Body of pancreas (tissue), 4 donors: ENCODE data around the gene SUPT3H. TPM values are rescaled to one million over a fixed set of nuclear protein-coding genes. Genes with fewer than 3 reads are reported as not detected.

ENCODE experiments used
- ATAC-seq: fragments of 150-250 bp; one replicate; pipeline ENCODE4 v1.9.1; 2016
- DNase-seq, 4 donors: peaks; one replicate each; pipeline ENCODE4 v3.0.0-alpha.2; 2019
- H3K27ac ChIP-seq, 4 donors: fragments of 200-600 bp; sonication (generic); 1 replicate in 3 of 4; 2 replicates in 1 of 4; pipeline versions ENCODE4 v1.5.1 to v1.6.1; 2016 to 2019; ENCODE audit warnings: mild to moderate bottlenecking in 1 of 4, mixed read lengths in 1 of 4, moderate library complexity in 1 of 4
- H3K27me3 ChIP-seq, 2 donors: fragments of 200-600 bp; sonication (generic); one replicate each; pipeline ENCODE4 v1.6.0; 2016; ENCODE audit warnings: mild to moderate bottlenecking in 1 of 2
- H3K36me3 ChIP-seq, 2 donors: fragments of 200-600 bp; sonication (generic); replicated peaks in 1 of 2; 2 replicates each; pipeline ENCODE4 v1.5.1; 2016; ENCODE audit warnings: low read depth in 2 of 2; ENCODE audit not compliant: insufficient read depth in 1 of 2
- H3K4me1 ChIP-seq: fragments of 200-600 bp; sonication (generic); one replicate; pipeline ENCODE4 v1.6.0; 2016
- H3K4me3 ChIP-seq, 2 donors: fragments of 200-600 bp; sonication (generic); 1 replicate in 1 of 2; 2 replicates in 1 of 2; pipeline ENCODE4 v1.5.1; 2016 to 2019
- H3K9me3 ChIP-seq, 3 donors: fragments of 200-600 bp; sonication (generic); 1 replicate in 2 of 3; 2 replicates in 1 of 3; pipeline ENCODE4 v1.5.1; 2016
- POLR2A ChIP-seq, 3 donors: fragments of 450-650 bp; IDR thresholded peaks; one replicate each; pipeline ENCODE4 v1.6.1; 2016; ENCODE audit warnings: antibody characterized with exemption in 3 of 3, mild to moderate bottlenecking in 2 of 3
- WGBS, 2 donors: methylation state at CpG; one replicate each; pipeline ENCODE4 v1.1.5; 2017; 5-methylcytosine and 5-hydroxymethylcytosine counted together
- intact Hi-C: fragments of 100-400 bp; cut with DNase I; formaldehyde crosslinking; loops from one replicate; pipeline ENCODE4 v1.15.1; 2023
- total RNA-seq, 2 donors: library from RNA; depleted of rRNA; stranded (reverse); fragments of >200 nt; gene quantifications; one replicate each; pipeline ENCODE4 v1.1.0, GENCODE V29; 2016
- TF ChIP-seq, protein P1 (sequence below), 7 experiments: fragments of 450-650 bp in 4 of 7; fragments of 200-600 bp in 3 of 7; sonication (generic) in 3 of 7; IDR thresholded peaks; one replicate each; pipeline ENCODE4 v1.5.1; 2016 to 2019; ENCODE audit warnings: antibody characterized with exemption in 7 of 7

The SUPT3H gene
- total RNA-seq, 2 donors from 2014 or later = 4.9 to 6.7 TPM

DNA sequence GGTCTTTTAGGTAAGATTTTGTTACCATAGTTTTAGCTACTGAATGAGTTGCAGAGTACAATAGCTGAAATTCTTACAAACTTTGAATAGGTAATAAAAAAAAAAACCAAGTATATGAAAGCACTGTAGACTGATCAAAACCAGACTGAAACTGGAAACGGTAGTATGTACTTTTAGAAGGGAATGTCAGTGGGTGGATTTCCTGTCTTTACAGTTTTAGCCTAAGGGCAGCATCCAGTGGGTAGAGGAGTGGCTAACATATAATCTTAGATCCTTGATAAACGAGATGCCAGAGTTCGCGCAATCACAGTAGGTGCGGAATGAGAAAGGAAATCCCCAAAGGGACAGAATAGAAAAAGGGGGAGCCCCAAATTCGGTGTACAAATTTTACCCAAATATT lies 435.5 kb downstream of the SUPT3H start:
- Histone ChIP-seq H3K27me3 (no peaks in the 10 kb centered on the region), H3K4me1 (no peaks in the 10 kb centered on the region), H3K36me3 (no peaks in the 10 kb centered on the region), H3K27ac (no peak overlapping the region), H3K9me3 (no peaks in the 10 kb centered on the region), H3K4me3 (no peak overlapping the region)
- DNase-seq = no peak
- intact Hi-C loops = no loop called here
- no peak for ATAC-seq
- 80 to 83% methylated on average over 6 of the region's 6 CpGs for WGBS, 2 donors
- TF ChIP-seq POLR2A (IDR thresholded peaks at IDR 0.05) = no peak
- TF ChIP-seq, protein P1, sequence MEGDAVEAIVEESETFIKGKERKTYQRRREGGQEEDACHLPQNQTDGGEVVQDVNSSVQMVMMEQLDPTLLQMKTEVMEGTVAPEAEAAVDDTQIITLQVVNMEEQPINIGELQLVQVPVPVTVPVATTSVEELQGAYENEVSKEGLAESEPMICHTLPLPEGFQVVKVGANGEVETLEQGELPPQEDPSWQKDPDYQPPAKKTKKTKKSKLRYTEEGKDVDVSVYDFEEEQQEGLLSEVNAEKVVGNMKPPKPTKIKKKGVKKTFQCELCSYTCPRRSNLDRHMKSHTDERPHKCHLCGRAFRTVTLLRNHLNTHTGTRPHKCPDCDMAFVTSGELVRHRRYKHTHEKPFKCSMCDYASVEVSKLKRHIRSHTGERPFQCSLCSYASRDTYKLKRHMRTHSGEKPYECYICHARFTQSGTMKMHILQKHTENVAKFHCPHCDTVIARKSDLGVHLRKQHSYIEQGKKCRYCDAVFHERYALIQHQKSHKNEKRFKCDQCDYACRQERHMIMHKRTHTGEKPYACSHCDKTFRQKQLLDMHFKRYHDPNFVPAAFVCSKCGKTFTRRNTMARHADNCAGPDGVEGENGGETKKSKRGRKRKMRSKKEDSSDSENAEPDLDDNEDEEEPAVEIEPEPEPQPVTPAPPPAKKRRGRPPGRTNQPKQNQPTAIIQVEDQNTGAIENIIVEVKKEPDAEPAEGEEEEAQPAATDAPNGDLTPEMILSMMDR (IDR thresholded peaks at IDR 0.05) = no peak

DNA sequence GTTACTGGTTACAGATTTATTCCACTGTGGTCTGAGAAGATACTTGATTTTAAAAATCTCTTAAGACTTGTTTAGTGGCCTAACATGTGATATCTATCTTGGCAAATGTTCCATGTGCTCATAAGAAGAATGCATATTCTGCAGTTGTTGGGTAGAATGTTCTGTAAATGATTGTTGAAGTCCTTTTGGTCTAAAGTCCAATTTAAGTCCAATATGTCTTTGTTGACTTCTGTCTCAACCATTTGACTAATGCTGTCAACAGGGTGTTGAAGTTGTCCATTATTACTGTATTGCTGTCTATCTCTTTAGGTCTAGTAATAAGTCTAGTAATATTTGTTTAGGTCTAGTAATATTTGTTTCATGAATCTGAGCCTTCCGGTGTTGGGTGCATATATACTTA lies 437.4 kb downstream of the SUPT3H start:
- ATAC-seq = no peak

DNA sequence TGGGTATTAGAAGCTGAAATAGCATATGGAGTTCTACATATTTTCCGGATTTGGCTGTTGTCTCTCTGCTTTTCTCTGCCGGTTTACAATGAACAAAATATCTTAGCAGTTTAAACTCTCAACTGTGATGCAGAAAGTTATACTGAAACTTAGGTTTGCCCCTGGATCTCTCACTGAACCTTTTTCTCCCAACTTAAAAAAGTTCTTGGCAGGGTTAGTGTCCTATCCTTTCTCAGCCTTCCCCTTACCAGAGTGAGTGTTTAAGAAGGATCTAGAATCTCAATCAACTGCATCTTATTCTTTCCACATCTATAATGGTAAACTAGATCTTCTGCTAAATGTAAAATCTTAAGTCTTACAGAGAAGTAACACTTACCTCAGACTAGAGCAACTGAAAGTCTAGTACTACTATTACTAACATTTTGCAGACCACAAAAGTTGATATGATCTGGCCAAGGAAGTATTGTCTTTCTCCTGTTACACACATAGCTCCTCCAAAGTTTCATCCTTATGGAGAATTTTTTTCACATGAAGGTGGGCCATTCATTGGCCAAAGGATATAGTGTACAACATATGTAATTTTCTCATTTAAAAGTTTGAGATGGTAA lies 441.9 kb downstream of the SUPT3H start:
- ATAC-seq (no peak), DNase-seq (no peak)
- 81 to 86% methylated on average over 2 of the region's 2 CpGs for WGBS, 2 donors
- no peaks in the 10 kb centered on the region for H3K4me1 ChIP-seq
- TF ChIP-seq POLR2A (IDR thresholded peaks at IDR 0.05) = no peak
- TF ChIP-seq, protein P1 (IDR thresholded peaks at IDR 0.05) = no peak
- H3K4me3 ChIP-seq = no peak overlapping the region
- H3K27ac ChIP-seq = no peak overlapping the region
- intact Hi-C loops = no loop called here
- no peaks in the 10 kb centered on the region for H3K9me3 ChIP-seq
- H3K36me3 ChIP-seq = no peaks in the 10 kb centered on the region
- H3K27me3 ChIP-seq = no peaks in the 10 kb centered on the region

More for the DNA sequence above, 437.4 kb downstream of the SUPT3H start:
- no peaks in the 10 kb centered on the region for H3K36me3 ChIP-seq
- H3K9me3 ChIP-seq = no peaks in the 10 kb centered on the region
- no peaks in the 10 kb centered on the region for H3K4me1 ChIP-seq
- intact Hi-C loops = no loop called here
- DNase-seq = no peak
- no peak overlapping the region for H3K27ac ChIP-seq
- H3K27me3 ChIP-seq = no peaks in the 10 kb centered on the region
- H3K4me3 ChIP-seq = no peak overlapping the region
- TF ChIP-seq, protein P1 (IDR thresholded peaks at IDR 0.05) = no peak
- no peak for TF ChIP-seq POLR2A (IDR thresholded peaks at IDR 0.05)
- 38 to 95% methylated on average over 1 of the region's 1 CpG for WGBS, 2 donors

DNA sequence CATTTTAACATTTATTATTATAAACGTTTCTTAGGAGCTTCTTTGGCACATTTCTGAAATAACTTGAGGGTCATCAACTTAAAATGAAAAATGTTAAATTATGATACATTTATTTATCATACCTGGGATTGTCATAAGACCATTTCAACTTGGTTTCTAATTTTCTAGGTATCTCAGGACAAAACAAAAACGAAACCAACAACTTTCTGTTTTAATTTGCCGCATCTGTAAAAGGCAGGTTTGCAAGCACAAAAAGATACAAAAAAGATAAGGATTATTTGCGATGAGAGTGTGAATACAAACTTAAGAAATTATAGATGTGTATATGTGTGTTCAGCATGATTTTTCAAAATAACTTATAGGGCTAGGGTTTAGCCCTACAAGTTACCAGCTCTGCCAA lies 444.6 kb downstream of the SUPT3H start:
- DNase-seq = no peak
- Histone ChIP-seq H3K27me3 (no peaks in the 10 kb centered on the region), H3K9me3 (no peaks in the 10 kb centered on the region), H3K36me3 (no peaks in the 10 kb centered on the region), H3K27ac (no peak overlapping the region), H3K4me1 (no peaks in the 10 kb centered on the region), H3K4me3 (no peak overlapping the region)
- WGBS, 2 donors = 64 to 65% methylated on average over 4 of the region's 4 CpGs
- intact Hi-C loops = no loop called here
- TF ChIP-seq, protein P1 (IDR thresholded peaks at IDR 0.05) = no peak
- no peak for TF ChIP-seq POLR2A (IDR thresholded peaks at IDR 0.05)
- no peak for ATAC-seq

DNA sequence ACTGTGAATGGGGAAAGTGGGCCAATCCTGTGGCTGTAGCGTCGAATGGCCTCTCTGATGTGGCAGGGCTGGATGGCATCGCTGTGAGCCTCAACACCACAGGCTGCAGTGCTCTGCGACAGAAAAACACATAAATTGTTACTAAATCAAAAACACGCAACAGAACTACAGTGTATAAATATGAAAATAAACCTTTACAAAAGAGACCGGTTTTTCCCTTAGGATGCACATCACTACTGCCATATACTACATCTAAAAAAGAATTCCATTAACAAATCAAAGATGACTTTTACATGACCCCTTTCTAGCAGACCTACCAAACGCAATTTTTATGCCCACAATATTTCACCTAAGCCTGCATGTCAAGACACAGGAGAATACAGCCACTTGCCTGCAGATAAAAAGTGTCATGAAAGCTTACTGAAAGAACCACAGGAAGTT lies 445.1 kb downstream of the SUPT3H start:
- intact Hi-C loops = no loop called here
- no peaks in the 10 kb centered on the region for H3K4me1 ChIP-seq
- DNase-seq = no peak

More for the DNA sequence above, 445.1 kb downstream of the SUPT3H start:
- Histone ChIP-seq H3K27ac (no peak overlapping the region), H3K9me3 (no peaks in the 10 kb centered on the region), H3K36me3 (no peaks in the 10 kb centered on the region), H3K4me3 (no peak overlapping the region), H3K27me3 (no peaks in the 10 kb centered on the region)
- TF ChIP-seq, protein P1 (IDR thresholded peaks at IDR 0.05) = no peak
- no peak for TF ChIP-seq POLR2A (IDR thresholded peaks at IDR 0.05)
- WGBS, 2 donors = 87 to 94% methylated on average over 7 of the region's 7 CpGs
- no peak for ATAC-seq
